Measurements from ENCODE around the gene PCDH11X. TPM values are rescaled to one million over a fixed set of nuclear protein-coding genes. Genes with fewer than 3 reads are reported as not detected.
"Not testable (repeated sequence)": the region's sequence is repeated elsewhere in the genome, so short reads cannot be mapped to it uniquely, and the experiment has no call there.

The PCDH11X gene
- total and polyA plus RNA-seq, 12 donors: under 0.01 to 0.24 (median 0.13) TPM; not detected in 6

DNA sequence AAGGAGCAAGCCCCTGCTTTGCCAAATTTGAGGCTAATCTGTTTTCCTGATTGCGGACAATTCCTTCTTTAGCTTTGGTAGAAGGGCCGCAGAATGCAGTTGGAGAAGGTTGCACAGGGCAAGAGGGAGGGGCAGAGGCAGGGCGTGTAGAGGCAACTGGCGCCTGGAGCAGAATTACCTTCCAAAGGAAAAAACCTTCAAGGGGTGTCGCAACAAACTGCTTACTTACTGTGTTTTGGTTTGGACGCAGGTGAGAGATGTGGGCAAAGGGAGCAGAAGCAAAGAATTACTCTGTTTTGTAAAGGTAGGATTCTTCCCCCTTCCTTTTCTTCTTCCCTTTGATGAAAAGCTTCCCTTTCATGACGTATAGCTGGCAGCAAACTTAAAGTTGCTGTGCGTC, 3.6 kb downstream of the PCDH11X start:
- DNase-seq; H3K27ac ChIP-seq; H3K9me3 ChIP-seq; H3K36me3 ChIP-seq; H3K4me3 ChIP-seq; intact Hi-C loops (cut with DNase I); ATAC-seq; H3K4me1 ChIP-seq: not testable (repeated sequence)
- peaks cover 0 to 53% (median 0%) of the 10 kb centered on the region in 7 donors for H3K27me3 ChIP-seq
- WGBS, 2 donors: 1 to 2% methylated on average over 6 of the region's 8 CpGs

DNA sequence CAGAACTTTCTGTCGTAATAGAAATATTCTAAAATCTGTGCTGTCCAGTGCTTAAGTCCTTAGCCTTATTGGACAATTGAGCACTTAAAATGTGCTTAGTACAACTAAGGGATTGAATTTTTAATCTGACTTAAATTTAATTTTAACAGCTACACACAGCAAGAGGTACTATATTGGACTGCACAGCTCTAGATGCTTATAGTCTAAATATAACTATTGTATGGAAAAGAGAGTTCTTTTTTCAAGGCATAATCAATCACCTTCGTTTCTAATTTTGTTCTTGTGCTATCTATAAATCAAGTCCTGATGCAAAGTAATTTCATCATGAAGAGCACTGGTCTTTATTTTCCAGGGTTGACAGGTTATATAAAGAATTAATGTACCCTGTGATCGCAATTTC, 38.4 kb downstream of the PCDH11X start:
- H3K27me3 ChIP-seq; H3K4me1 ChIP-seq; intact Hi-C loops (cut with DNase I); DNase-seq; ATAC-seq; H3K36me3 ChIP-seq; H3K4me3 ChIP-seq; H3K9me3 ChIP-seq; H3K27ac ChIP-seq: not testable (repeated sequence)
- WGBS, 2 donors: 65 to 73% methylated on average over 3 of the region's 3 CpGs

DNA sequence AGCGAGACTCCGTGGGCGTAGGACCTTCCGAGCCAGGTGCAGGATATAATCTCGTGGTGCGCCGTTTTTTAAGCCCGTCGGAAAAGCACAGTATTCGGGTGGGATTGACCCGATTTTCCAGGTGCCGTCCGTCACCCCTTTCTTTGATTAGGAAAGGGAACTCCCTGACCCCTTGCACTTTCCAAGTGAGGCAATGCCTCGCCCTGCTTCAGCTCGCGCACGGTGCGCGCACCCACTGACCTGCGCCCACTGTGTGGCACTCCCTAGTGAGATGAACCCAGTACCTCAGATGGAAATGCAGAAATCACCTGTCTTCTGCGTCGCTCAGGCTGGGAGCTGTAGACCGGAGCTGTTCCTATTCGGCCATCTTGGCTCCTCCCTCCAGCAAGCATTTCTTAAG, 46.1 kb downstream of the PCDH11X start:
- ATAC-seq; H3K4me1 ChIP-seq; DNase-seq; H3K27ac ChIP-seq; H3K4me3 ChIP-seq; H3K36me3 ChIP-seq; intact Hi-C loops (cut with DNase I); H3K9me3 ChIP-seq; H3K27me3 ChIP-seq: not testable (repeated sequence)
- WGBS, 2 donors: 94 to 95% methylated on average over 17 to 24 of the region's 24 CpGs

All from heart right ventricle (tissue), 16 donors.